ENCODE measurements around the gene ADAMTS9.

The ADAMTS9 gene

DNA sequence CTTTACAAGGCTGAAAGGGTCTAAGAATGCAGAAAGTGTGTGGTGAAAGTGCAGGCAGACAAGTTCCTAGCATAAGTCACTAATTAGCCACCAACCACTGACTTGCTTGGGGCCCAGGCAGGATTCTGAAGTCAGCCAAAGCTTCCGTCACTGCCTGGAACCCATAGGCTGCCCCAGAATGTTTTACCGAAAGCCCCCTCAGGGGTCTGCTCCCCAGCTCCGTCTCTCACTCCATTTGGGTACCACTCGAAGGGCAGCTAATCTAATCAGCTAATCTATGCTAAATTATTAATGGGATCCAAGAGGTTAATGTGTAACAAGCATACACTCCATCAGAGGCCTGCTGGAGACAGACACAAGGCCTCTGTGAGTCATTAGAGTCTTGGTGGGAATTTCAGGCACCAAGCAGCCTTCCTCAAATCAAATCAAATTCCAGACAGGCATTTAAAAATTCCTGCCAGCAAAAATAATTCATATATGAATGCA is 13.2 kb downstream of the ADAMTS9 start:
- no peaks in the 10 kb centered on the region for H3K4me1 ChIP-seq
- H2AFZ ChIP-seq = no peak overlapping the region
- no peak overlapping the region for H3K27ac ChIP-seq
- H3K36me3 ChIP-seq (ENCODE audit: control insufficient read depth, insufficient read depth, low read length) = no peaks in the 10 kb centered on the region
- H3K79me2 ChIP-seq = no peaks in the 10 kb centered on the region
- no peak overlapping the region for H3K4me3 ChIP-seq (ENCODE audit: low read depth, low read length)
- no peaks in the 10 kb centered on the region for H3K9me3 ChIP-seq (ENCODE audit: control insufficient read depth, low read length)
- no peak overlapping the region for H3K9ac ChIP-seq
- H3K27me3 ChIP-seq (ENCODE audit: control insufficient read depth, insufficient read depth, low read length) = no peaks in the 10 kb centered on the region
- TF ChIP-seq, protein P1, sequence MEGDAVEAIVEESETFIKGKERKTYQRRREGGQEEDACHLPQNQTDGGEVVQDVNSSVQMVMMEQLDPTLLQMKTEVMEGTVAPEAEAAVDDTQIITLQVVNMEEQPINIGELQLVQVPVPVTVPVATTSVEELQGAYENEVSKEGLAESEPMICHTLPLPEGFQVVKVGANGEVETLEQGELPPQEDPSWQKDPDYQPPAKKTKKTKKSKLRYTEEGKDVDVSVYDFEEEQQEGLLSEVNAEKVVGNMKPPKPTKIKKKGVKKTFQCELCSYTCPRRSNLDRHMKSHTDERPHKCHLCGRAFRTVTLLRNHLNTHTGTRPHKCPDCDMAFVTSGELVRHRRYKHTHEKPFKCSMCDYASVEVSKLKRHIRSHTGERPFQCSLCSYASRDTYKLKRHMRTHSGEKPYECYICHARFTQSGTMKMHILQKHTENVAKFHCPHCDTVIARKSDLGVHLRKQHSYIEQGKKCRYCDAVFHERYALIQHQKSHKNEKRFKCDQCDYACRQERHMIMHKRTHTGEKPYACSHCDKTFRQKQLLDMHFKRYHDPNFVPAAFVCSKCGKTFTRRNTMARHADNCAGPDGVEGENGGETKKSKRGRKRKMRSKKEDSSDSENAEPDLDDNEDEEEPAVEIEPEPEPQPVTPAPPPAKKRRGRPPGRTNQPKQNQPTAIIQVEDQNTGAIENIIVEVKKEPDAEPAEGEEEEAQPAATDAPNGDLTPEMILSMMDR (IDR thresholded peaks at IDR 0.05) = no peak
- no peak overlapping the region for H3K4me2 ChIP-seq (ENCODE audit: low read length)

DNA sequence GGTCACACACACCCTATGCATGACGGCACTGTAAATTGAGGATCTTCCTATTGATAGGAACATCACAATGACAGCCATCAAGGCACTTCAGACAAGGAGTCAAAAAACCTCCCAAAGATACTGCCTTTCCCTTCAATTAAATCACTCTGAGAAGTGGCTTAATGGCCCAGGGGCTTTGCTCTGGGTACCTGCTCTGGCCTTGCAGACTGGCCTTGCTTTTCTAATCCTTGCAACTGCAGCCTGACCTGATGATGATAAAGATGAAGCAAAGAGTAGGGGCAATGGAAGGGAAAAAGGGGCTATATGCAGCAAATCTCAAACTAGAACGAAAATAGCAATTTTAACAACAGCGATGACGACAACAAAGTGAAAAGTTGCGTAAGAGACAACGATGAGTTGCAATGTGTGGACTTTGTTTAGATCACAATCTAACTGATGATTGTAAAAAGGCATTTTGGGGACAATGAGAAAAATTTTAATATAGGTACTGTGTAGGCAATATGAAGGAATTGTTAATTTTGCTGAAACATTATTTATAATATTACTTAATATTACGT is 14.6 kb downstream of the ADAMTS9 start:
- Histone ChIP-seq H3K27me3 (ENCODE audit: control insufficient read depth, insufficient read depth, low read length) (no peaks in the 10 kb centered on the region), H3K36me3 (ENCODE audit: control insufficient read depth, insufficient read depth, low read length) (no peaks in the 10 kb centered on the region), H3K4me3 (ENCODE audit: low read depth, low read length) (no peak overlapping the region), H3K4me1 (no peaks in the 10 kb centered on the region), H3K4me2 (ENCODE audit: low read length) (no peak overlapping the region), H3K9ac (no peak overlapping the region), H3K9me3 (ENCODE audit: control insufficient read depth, low read length) (no peaks in the 10 kb centered on the region), H2AFZ (no peak overlapping the region), H3K79me2 (no peaks in the 10 kb centered on the region), H3K27ac (no peak overlapping the region)
- TF ChIP-seq, protein P1 (IDR thresholded peaks at IDR 0.05) = no peak

DNA sequence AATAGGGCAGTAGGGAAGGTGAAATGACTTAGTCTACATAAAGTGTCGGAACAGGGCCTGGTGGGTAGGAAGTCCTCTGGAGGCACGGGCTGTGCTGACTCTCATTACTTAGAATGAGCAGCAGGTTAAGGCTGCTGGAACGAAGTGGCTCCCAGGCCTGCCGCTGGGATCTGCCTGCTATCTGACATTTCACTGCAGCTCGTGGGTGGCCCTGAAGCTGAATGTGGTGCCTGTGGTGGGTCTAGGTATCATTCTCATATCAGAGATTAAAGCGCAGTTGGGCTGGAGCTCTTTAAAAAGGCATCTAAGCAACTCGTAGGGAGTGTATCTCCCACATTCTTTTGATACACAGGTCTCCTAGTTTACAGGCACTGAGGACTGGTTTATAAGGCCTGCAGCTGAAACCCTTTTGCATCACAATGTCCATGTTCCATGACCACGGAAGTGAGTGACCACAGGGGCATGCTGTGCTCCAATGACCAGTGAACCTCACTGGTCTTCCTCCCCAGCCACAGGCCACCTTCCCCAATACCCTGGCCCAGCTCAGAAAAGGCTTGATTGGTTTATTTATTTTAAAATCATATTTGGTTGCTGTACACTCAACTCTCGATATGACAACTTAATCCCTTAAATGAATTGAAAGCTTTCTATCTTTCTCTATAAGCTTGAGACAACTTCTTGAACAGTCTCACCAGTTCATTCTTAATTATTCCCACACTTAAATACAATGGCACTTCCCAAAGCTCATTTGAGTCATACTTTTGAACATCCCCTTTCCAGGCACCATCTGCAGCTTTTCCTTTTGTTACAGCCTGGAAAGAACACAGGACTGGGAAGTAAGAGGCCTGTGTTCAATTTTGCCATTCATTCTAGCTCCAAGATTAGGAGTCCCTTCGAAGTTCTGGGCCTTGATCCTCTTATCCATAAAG is 19.0 kb downstream of the ADAMTS9 start:
- no peaks in the 10 kb centered on the region for H3K9me3 ChIP-seq (ENCODE audit: control insufficient read depth, low read length)
- H3K4me2 ChIP-seq (ENCODE audit: low read length) = no peak overlapping the region
- H3K4me1 ChIP-seq = no peaks in the 10 kb centered on the region
- H3K27me3 ChIP-seq (ENCODE audit: control insufficient read depth, insufficient read depth, low read length) = no peaks in the 10 kb centered on the region
- TF ChIP-seq, protein P1 (IDR thresholded peaks at IDR 0.05) = no peak
- H3K9ac ChIP-seq = no peak overlapping the region
- H3K4me3 ChIP-seq (ENCODE audit: low read depth, low read length) = no peak overlapping the region
- H3K27ac ChIP-seq = no peak overlapping the region
- no peaks in the 10 kb centered on the region for H3K36me3 ChIP-seq (ENCODE audit: control insufficient read depth, insufficient read depth, low read length)
- H2AFZ ChIP-seq = peak overlapping the region; percentile 3
- H3K79me2 ChIP-seq = no peaks in the 10 kb centered on the region

DNA sequence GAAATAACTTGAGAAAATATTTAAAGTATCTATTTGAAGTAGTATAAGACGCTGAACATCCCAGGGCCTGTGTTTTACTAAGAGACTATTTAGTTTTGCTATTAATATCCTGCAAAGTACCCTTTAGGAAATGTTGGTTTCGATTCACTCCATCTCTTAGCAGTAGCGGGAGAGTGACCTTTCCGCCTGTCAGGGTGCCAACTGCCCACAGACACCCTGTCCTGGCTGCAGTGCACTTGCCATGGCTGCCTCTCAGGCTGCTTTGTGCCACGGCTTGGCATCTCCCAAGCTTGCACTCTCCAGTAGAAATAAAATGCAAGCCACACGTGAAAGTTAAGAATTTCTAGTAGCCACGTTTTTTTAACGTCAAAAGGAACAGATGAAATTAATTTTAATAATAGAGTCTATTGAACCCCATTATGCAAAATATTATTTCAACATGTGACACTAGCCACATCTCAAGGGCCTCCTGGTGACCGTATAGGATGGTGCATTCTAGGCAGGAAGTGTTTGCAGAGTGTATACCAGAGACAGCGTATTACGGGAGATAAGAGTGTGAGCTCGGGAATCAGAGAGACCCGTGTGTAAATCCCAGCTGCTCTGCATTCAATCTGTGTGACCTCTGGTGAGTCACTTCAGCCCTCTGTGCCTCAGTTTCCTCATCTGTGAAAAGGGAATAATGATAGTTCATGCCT is 19.8 kb downstream of the ADAMTS9 start:
- H3K9ac ChIP-seq = no peak overlapping the region
- H3K4me3 ChIP-seq (ENCODE audit: low read depth, low read length) = no peak overlapping the region
- H3K4me2 ChIP-seq (ENCODE audit: low read length) = no peak overlapping the region
- TF ChIP-seq, protein P1 (IDR thresholded peaks at IDR 0.05) = no peak
- no peaks in the 10 kb centered on the region for H3K9me3 ChIP-seq (ENCODE audit: control insufficient read depth, low read length)
- no peaks in the 10 kb centered on the region for H3K4me1 ChIP-seq
- H3K27me3 ChIP-seq (ENCODE audit: control insufficient read depth, insufficient read depth, low read length) = no peaks in the 10 kb centered on the region
- no peaks in the 10 kb centered on the region for H3K79me2 ChIP-seq
- H3K36me3 ChIP-seq (ENCODE audit: control insufficient read depth, insufficient read depth, low read length) = no peaks in the 10 kb centered on the region
- H3K27ac ChIP-seq = no peak overlapping the region
- H2AFZ ChIP-seq = no peak overlapping the region

All from parathyroid adenoma (tissue), 2 donors.